Liver (tissue), 9 donors: ENCODE data around the gene OTOR. TPM values are rescaled to one million over a fixed set of nuclear protein-coding genes. Genes with fewer than 3 reads are reported as not detected.

ENCODE experiments used
- DNase-seq: peaks from one replicate; pipeline ENCODE4 v3.0.0-alpha.2; 2017; ENCODE audit warnings: low spot score
- H3K27ac ChIP-seq, 2 donors: one replicate each; pipeline ENCODE4 v1.7.0; 2013; ENCODE audit warnings: inconsistent platforms in 2 of 2, low read length in 2 of 2, control low read depth in 1 of 2, low read depth in 1 of 2, mild to moderate bottlenecking in 1 of 2
- H3K27me3 ChIP-seq, 4 donors: one replicate each; pipeline versions ENCODE4 v1.6.1 to v1.7.0; 2013; ENCODE audit warnings: low read length in 3 of 4, inconsistent platforms in 1 of 4, mild to moderate bottlenecking in 1 of 4, moderate library complexity in 1 of 4; ENCODE audit not compliant: control insufficient read depth in 4 of 4, insufficient read depth in 4 of 4
- H3K36me3 ChIP-seq, 4 donors: one replicate each; pipeline versions ENCODE4 v1.6.1 to v1.7.0; 2013; ENCODE audit warnings: low read length in 3 of 4, mild to moderate bottlenecking in 3 of 4, low read depth in 1 of 4, moderate library complexity in 1 of 4; ENCODE audit not compliant: control insufficient read depth in 4 of 4, insufficient read depth in 3 of 4
- H3K4me1 ChIP-seq, 4 donors: one replicate each; pipeline versions ENCODE4 v1.6.1 to v1.7.0; 2013; ENCODE audit warnings: low read length in 3 of 4, mild to moderate bottlenecking in 3 of 4, moderate library complexity in 1 of 4; ENCODE audit not compliant: control insufficient read depth in 4 of 4, insufficient read depth in 4 of 4
- H3K4me3 ChIP-seq, 3 donors: one replicate each; pipeline versions ENCODE4 v1.6.1 to v1.7.0; 2013; ENCODE audit warnings: low read length in 3 of 3, control low read depth in 1 of 3, low read depth in 1 of 3, mild to moderate bottlenecking in 1 of 3
- H3K9ac ChIP-seq, 2 donors: one replicate each; pipeline ENCODE4 v1.7.0; 2013; ENCODE audit warnings: low read length in 2 of 2, mild to moderate bottlenecking in 2 of 2, moderate library complexity in 2 of 2, control low read depth in 1 of 2, low read depth in 1 of 2
- H3K9me3 ChIP-seq, 4 donors: one replicate each; pipeline versions ENCODE4 v1.6.1 to v1.7.0; 2013; ENCODE audit warnings: low read length in 3 of 4; ENCODE audit not compliant: control insufficient read depth in 4 of 4
- CTCF ChIP-seq: fragments of 150-350 bp; IDR thresholded peaks from 2 replicates; pipeline ENCODE4 v1.5.1; 2017; ENCODE audit warnings: improper control_type of control experiment, low read depth, low read length; ENCODE audit not compliant: missing input control
- EGR1 ChIP-seq, 2 donors: IDR thresholded peaks; 2 replicates each; pipeline ENCODE4 v1.6.1; 2016 to 2018; ENCODE audit warnings: antibody characterized with exemption in 2 of 2, low read depth in 2 of 2
- FOXA2 ChIP-seq: IDR thresholded peaks from 2 replicates; pipeline ENCODE4 v1.6.1; 2016; ENCODE audit warnings: antibody characterized with exemption
- GABPA ChIP-seq, 2 donors: IDR thresholded peaks in 1 of 2; conservative IDR thresholded peaks in 1 of 2; 2 replicates each; pipeline ENCODE4 v1.6.1; 2016; ENCODE audit warnings: antibody characterized with exemption in 2 of 2, mild to moderate bottlenecking in 1 of 2, moderate library complexity in 1 of 2
- HNF4A ChIP-seq, 2 donors: conservative IDR thresholded peaks; 2 replicates each; pipeline ENCODE4 v1.6.1; 2016; ENCODE audit warnings: antibody characterized with exemption in 2 of 2, mild to moderate bottlenecking in 2 of 2
- JUND ChIP-seq, 2 donors: IDR thresholded peaks; 2 replicates each; pipeline ENCODE4 v1.6.1; 2016; ENCODE audit warnings: antibody characterized with exemption in 2 of 2
- MAX ChIP-seq: IDR thresholded peaks from 2 replicates; pipeline ENCODE4 v1.6.1; 2016; ENCODE audit warnings: antibody characterized with exemption
- NR2F2 ChIP-seq: IDR thresholded peaks from 2 replicates; pipeline ENCODE4 v1.6.1; 2016; ENCODE audit warnings: antibody characterized with exemption
- RAD21 ChIP-seq, 2 donors: IDR thresholded peaks; 2 replicates each; pipeline ENCODE4 v1.6.1; 2016; ENCODE audit warnings: antibody characterized with exemption in 2 of 2, mild to moderate bottlenecking in 2 of 2
- REST ChIP-seq: IDR thresholded peaks from 2 replicates; pipeline ENCODE4 v1.6.1; 2016; ENCODE audit warnings: antibody characterized with exemption, mild to moderate bottlenecking
- RXRA ChIP-seq, 2 donors: IDR thresholded peaks; 2 replicates each; pipeline ENCODE4 v1.6.1; 2017 to 2018; ENCODE audit warnings: antibody characterized with exemption in 2 of 2, mild to moderate bottlenecking in 1 of 2
- SP1 ChIP-seq: IDR thresholded peaks from 2 replicates; pipeline ENCODE4 v1.6.1; 2018; ENCODE audit warnings: antibody characterized with exemption, mild to moderate bottlenecking
- YY1 ChIP-seq: IDR thresholded peaks from 2 replicates; pipeline ENCODE4 v1.6.1; 2016; ENCODE audit warnings: antibody characterized with exemption, mild to moderate bottlenecking
- WGBS: extraction: QIAGEN DNeasy Blood & Tissue Kit; methylation state at CpG from one replicate; pipeline ENCODE4 v1.1.7; 2013; 5-methylcytosine and 5-hydroxymethylcytosine counted together
- polyA plus RNA-seq, 2 donors: library from polyadenylated mRNA; stranded (reverse) in 1 of 2; unstranded in 1 of 2; fragments of 200-250 nt in 1 of 2; fragments of >200 nt in 1 of 2; fragmentation: Nextera tagmentation in 1 of 2; extraction: Ambion mirVana in 1 of 2; gene quantifications; one replicate each; pipeline versions ENCODE4 v1.2.1 to v1.2.3, GENCODE V29; 2013 to 2015
- total RNA-seq, 2 donors: library from RNA; depleted of rRNA; stranded (reverse); fragments of >200 nt; gene quantifications; one replicate each; pipeline ENCODE4 v1.2.3, GENCODE V29; 2014
- donor health status: healthy.
- donor health status: healthy.
- donor health status: healthy.
- donor health status: healthy.
- donor health status: healthy.

Gene OTOR
- total and polyA plus RNA-seq, 4 donors: not detected

- TF ChIP-seq CTCF (no peak), FOXA2 (no peak), RAD21 (IDR thresholded peaks at IDR 0.05) (no peak), SP1 (no peak), RXRA (IDR thresholded peaks at IDR 0.05) (no peak)
Measured at GRCh38 chr20:16712511-16712947, 35.6 kb upstream of the OTOR start (continued).

- Histone ChIP-seq H3K9me3 (no peaks in the 10 kb centered on the region), H3K27me3 (peaks cover 0 to 10% (median 0%) of the 10 kb centered on the region in 4 donors), H3K4me3 (no peak overlapping the region), H3K36me3 (no peaks in the 10 kb centered on the region), H3K4me1 (no peaks in the 10 kb centered on the region), H3K9ac (no peak overlapping the region), H3K27ac (no peak overlapping the region)
- TF ChIP-seq HNF4A (conservative IDR thresholded peaks at IDR 0.05) (no peak), CTCF (no peak), EGR1 (IDR thresholded peaks at IDR 0.05; ENCODE audit: low read depth in 2 of 2) (no peak), NR2F2 (no peak), MAX (no peak), FOXA2 (no peak), JUND (IDR thresholded peaks at IDR 0.05) (no peak)
- DNase-seq: no peak
Measured at GRCh38 chr20:16713066-16713465, 35.1 kb upstream of the OTOR start.

GRCh38 chr20:16714242-16714641, 33.9 kb upstream of the OTOR start:
- TF ChIP-seq GABPA (IDR thresholded peaks at IDR 0.05 in 1 of 2, conservative IDR thresholded peaks at IDR 0.05 in 1 of 2) (no peak), REST (no peak), NR2F2 (no peak), CTCF (no peak), YY1 (no peak), MAX (no peak), RAD21 (IDR thresholded peaks at IDR 0.05) (no peak)
- Histone ChIP-seq H3K27me3 (peaks cover 0 to 13% (median 0%) of the 10 kb centered on the region in 4 donors), H3K36me3 (no peaks in the 10 kb centered on the region), H3K4me1 (no peaks in the 10 kb centered on the region), H3K4me3 (no peak overlapping the region), H3K9me3 (no peaks in the 10 kb centered on the region), H3K27ac (no peak overlapping the region), H3K9ac (no peak overlapping the region)
- WGBS: 72% methylated on average over 5 of the region's 5 CpGs
- DNase-seq: no peak
